MM.1S (cell line): ENCODE results near the gene SNORC.

Experiments
- EZH2 ChIP-seq: fragments of 300-600 bp; sonication (generic); optimal IDR thresholded peaks from 2 replicates; pipeline ENCODE3; 2017; ENCODE audit warnings: low read depth, mild to moderate bottlenecking, antibody characterized with exemption, low read length, mixed read lengths
- EZH2phosphoT487 ChIP-seq: fragments of 300-600 bp; sonication (generic); IDR thresholded peaks from 2 replicates; pipeline ENCODE4 v1.6.1; 2018; ENCODE audit warnings: antibody characterized with exemption, low read length
- TF ChIP-seq, protein P1 (sequence below): fragments of 300-600 bp; sonication (generic); IDR thresholded peaks from 2 replicates; pipeline ENCODE4 v1.5.1; 2016; ENCODE audit warnings: antibody characterized with exemption, low read length, mixed read lengths

DNA sequence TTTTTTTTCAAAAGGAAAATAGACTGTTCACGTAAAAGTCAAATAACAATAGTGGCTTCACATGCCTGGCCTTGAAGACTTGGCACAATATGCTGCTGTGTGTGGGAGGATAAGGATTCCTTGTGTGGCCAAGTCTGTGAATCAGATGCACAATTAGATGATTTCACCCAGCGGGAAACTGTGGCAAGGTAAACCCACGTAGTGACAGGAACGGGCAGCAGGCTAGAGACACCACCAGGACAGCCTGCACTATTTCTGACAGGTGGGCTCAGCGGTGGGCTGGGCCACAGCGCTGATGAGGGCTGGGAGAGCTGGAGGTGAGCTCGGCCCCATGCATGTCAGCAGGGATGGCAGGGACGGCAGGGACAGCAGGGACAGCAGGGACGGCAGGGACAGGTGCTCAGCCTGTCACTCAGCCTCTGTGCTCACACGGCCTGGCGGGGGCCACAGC lies 21.6 kb downstream of the SNORC start:
- TF ChIP-seq, protein P1, sequence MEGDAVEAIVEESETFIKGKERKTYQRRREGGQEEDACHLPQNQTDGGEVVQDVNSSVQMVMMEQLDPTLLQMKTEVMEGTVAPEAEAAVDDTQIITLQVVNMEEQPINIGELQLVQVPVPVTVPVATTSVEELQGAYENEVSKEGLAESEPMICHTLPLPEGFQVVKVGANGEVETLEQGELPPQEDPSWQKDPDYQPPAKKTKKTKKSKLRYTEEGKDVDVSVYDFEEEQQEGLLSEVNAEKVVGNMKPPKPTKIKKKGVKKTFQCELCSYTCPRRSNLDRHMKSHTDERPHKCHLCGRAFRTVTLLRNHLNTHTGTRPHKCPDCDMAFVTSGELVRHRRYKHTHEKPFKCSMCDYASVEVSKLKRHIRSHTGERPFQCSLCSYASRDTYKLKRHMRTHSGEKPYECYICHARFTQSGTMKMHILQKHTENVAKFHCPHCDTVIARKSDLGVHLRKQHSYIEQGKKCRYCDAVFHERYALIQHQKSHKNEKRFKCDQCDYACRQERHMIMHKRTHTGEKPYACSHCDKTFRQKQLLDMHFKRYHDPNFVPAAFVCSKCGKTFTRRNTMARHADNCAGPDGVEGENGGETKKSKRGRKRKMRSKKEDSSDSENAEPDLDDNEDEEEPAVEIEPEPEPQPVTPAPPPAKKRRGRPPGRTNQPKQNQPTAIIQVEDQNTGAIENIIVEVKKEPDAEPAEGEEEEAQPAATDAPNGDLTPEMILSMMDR = no peak
- no peak for TF ChIP-seq EZH2
- TF ChIP-seq EZH2phosphoT487 = no peak
